ES-I3 (cell line): ENCODE measurements around the gene ETV6.

Experiments
- H3K36me3 ChIP-seq: 2 replicates; pipeline ENCODE4 v1.6.1; 2013; ENCODE audit warnings: mild to moderate bottlenecking, low read length, control low read depth, moderate library complexity; ENCODE audit not compliant: insufficient read depth
- H3K4me1 ChIP-seq: 2 replicates; pipeline ENCODE4 v1.6.1; 2013; ENCODE audit warnings: mild to moderate bottlenecking, control low read depth, low read length; ENCODE audit not compliant: insufficient read depth
- H3K9ac ChIP-seq: 2 replicates; pipeline ENCODE4 v1.6.1; 2013; ENCODE audit warnings: low read depth, mild to moderate bottlenecking, low read length, moderate library complexity
- H3K9me3 ChIP-seq: 2 replicates; pipeline ENCODE4 v1.6.1; 2013; ENCODE audit warnings: mild to moderate bottlenecking, low read length, moderate library complexity; ENCODE audit not compliant: control insufficient read depth, insufficient read depth

ETV6 gene

GRCh38 chr12:11804130-11804529 lies 154.7 kb downstream of the ETV6 start:
- Histone ChIP-seq H3K4me1 (peaks cover 12% of the 10 kb centered on the region; the same call in 1 of the 2 replicates), H3K36me3 (no peaks in the 10 kb centered on the region)

GRCh38 chr12:11805043-11805442 lies 155.6 kb downstream of the ETV6 start:
- H3K9me3 ChIP-seq = no peaks in the 10 kb centered on the region
- H3K9ac ChIP-seq = no peak overlapping the region
- no peaks in the 10 kb centered on the region for H3K36me3 ChIP-seq
- H3K4me1 ChIP-seq = peaks cover 12% of the 10 kb centered on the region; the same call in 1 of the 2 replicates

More at GRCh38 chr12:11804130-11804529, 154.7 kb downstream of the ETV6 start:
- no peak overlapping the region for H3K9ac ChIP-seq
- H3K9me3 ChIP-seq = no peaks in the 10 kb centered on the region

- H3K36me3 ChIP-seq = no peaks in the 10 kb centered on the region
- H3K4me1 ChIP-seq = peaks cover 12% of the 10 kb centered on the region; the same call in 1 of the 2 replicates
- no peak overlapping the region for H3K9ac ChIP-seq
- H3K9me3 ChIP-seq = no peaks in the 10 kb centered on the region
Measured at GRCh38 chr12:11805680-11806079, 156.2 kb downstream of the ETV6 start.

- no peaks in the 10 kb centered on the region for H3K36me3 ChIP-seq
- H3K9ac ChIP-seq = no peak overlapping the region
- peaks cover 28% of the 10 kb centered on the region for H3K4me1 ChIP-seq
- no peaks in the 10 kb centered on the region for H3K9me3 ChIP-seq
Measured at GRCh38 chr12:11807458-11807857, 158.0 kb downstream of the ETV6 start.

- no peaks in the 10 kb centered on the region for H3K36me3 ChIP-seq
- H3K9me3 ChIP-seq = no peaks in the 10 kb centered on the region
- peaks cover 33% of the 10 kb centered on the region for H3K4me1 ChIP-seq
- H3K9ac ChIP-seq = no peak overlapping the region
Measured at GRCh38 chr12:11808931-11809330, 159.5 kb downstream of the ETV6 start.

GRCh38 chr12:11810206-11810545 lies 160.7 kb downstream of the ETV6 start:
- peaks cover 45% of the 10 kb centered on the region for H3K4me1 ChIP-seq
- no peak overlapping the region for H3K9ac ChIP-seq
- H3K9me3 ChIP-seq = no peaks in the 10 kb centered on the region
- no peaks in the 10 kb centered on the region for H3K36me3 ChIP-seq

GRCh38 chr12:11811008-11811407 lies 161.5 kb downstream of the ETV6 start:
- H3K9ac ChIP-seq = no peak overlapping the region
- H3K9me3 ChIP-seq = no peaks in the 10 kb centered on the region
- H3K4me1 ChIP-seq = peaks cover 53% of the 10 kb centered on the region
- no peaks in the 10 kb centered on the region for H3K36me3 ChIP-seq

GRCh38 chr12:11812241-11812585 lies 162.7 kb downstream of the ETV6 start:
- Histone ChIP-seq H3K9me3 (no peaks in the 10 kb centered on the region), H3K4me1 (peaks cover 46% of the 10 kb centered on the region), H3K36me3 (no peaks in the 10 kb centered on the region), H3K9ac (peak overlapping the region; percentile 35)

GRCh38 chr12:11812586-11813437 lies 163.3 kb downstream of the ETV6 start:
- no peaks in the 10 kb centered on the region for H3K36me3 ChIP-seq
- peak overlapping the region; percentile 35 for H3K9ac ChIP-seq
- H3K9me3 ChIP-seq = no peaks in the 10 kb centered on the region; the same call in 1 of the 2 replicates
- peaks cover 41% of the 10 kb centered on the region for H3K4me1 ChIP-seq

GRCh38 chr12:11813438-11813813 lies 164.0 kb downstream of the ETV6 start:
- H3K9me3 ChIP-seq = no peaks in the 10 kb centered on the region; the same call in 1 of the 2 replicates
- no peaks in the 10 kb centered on the region for H3K36me3 ChIP-seq
- peak overlapping the region; percentile 35; the same call in 1 of the 2 replicates for H3K9ac ChIP-seq
- peaks cover 41% of the 10 kb centered on the region for H3K4me1 ChIP-seq

- Histone ChIP-seq H3K9me3 (no peaks in the 10 kb centered on the region; the same call in 1 of the 2 replicates), H3K9ac (no peak overlapping the region), H3K36me3 (no peaks in the 10 kb centered on the region), H3K4me1 (peaks cover 41% of the 10 kb centered on the region)
Measured at GRCh38 chr12:11814374-11814773, 164.9 kb downstream of the ETV6 start.

- Histone ChIP-seq H3K9me3 (no peaks in the 10 kb centered on the region; the same call in 1 of the 2 replicates), H3K36me3 (no peaks in the 10 kb centered on the region), H3K4me1 (peaks cover 41% of the 10 kb centered on the region), H3K9ac (no peak overlapping the region)
Measured at GRCh38 chr12:11815397-11815796, 165.9 kb downstream of the ETV6 start.

GRCh38 chr12:11819643-11820042 lies 170.2 kb downstream of the ETV6 start:
- Histone ChIP-seq H3K9me3 (no peaks in the 10 kb centered on the region; the same call in 1 of the 2 replicates), H3K4me1 (peaks cover 34% of the 10 kb centered on the region), H3K9ac (no peak overlapping the region), H3K36me3 (no peaks in the 10 kb centered on the region)

GRCh38 chr12:11820476-11820875 lies 171.0 kb downstream of the ETV6 start:
- H3K9me3 ChIP-seq = no peaks in the 10 kb centered on the region; the same call in 1 of the 2 replicates
- no peaks in the 10 kb centered on the region for H3K36me3 ChIP-seq
- H3K4me1 ChIP-seq = peaks cover 26% of the 10 kb centered on the region
- no peak overlapping the region for H3K9ac ChIP-seq

GRCh38 chr12:11821386-11822080 lies 172.1 kb downstream of the ETV6 start:
- H3K9ac ChIP-seq = no peak overlapping the region
- H3K36me3 ChIP-seq = no peaks in the 10 kb centered on the region
- H3K4me1 ChIP-seq = peaks cover 24% of the 10 kb centered on the region
- no peaks in the 10 kb centered on the region; the same call in 1 of the 2 replicates for H3K9me3 ChIP-seq
